AG09309 (cell line): Measurements from ENCODE around the gene RGS6.

ENCODE experiments used
- DNase-seq: peaks from one replicate; pipeline ENCODE4 v3.0.0-alpha.2; 2010; ENCODE audit warnings: low read depth
- H3K4me3 ChIP-seq: 2 replicates; pipeline ENCODE4 v1.5.1; 2011; ENCODE audit warnings: mild to moderate bottlenecking, low read depth, low read length, moderate library complexity; ENCODE audit not compliant: control insufficient read depth
- CTCF ChIP-seq: IDR thresholded peaks from 2 replicates; pipeline ENCODE4 v1.5.1; 2011; ENCODE audit warnings: mild to moderate bottlenecking, low read depth, low read length, inconsistent platforms; ENCODE audit not compliant: insufficient read depth, control insufficient read depth; ENCODE audit errors: missing control alignments

Gene RGS6

GRCh38 chr14:72336311-72336980 lies 404.2 kb downstream of the RGS6 start:
- no peak for DNase-seq
- no peak overlapping the region for H3K4me3 ChIP-seq
- no peak for TF ChIP-seq CTCF

- no peak for TF ChIP-seq CTCF
- H3K4me3 ChIP-seq, result no peak overlapping the region
- DNase-seq, result no peak
Observed at GRCh38 chr14:72341237-72341636, 409.0 kb downstream of the RGS6 start.

GRCh38 chr14:72341686-72342085 lies 409.5 kb downstream of the RGS6 start:
- DNase-seq, result no peak
- no peak for TF ChIP-seq CTCF
- H3K4me3 ChIP-seq, result no peak overlapping the region

GRCh38 chr14:72347118-72347517 lies 414.9 kb downstream of the RGS6 start:
- H3K4me3 ChIP-seq, result no peak overlapping the region
- DNase-seq, result no peak
- no peak for TF ChIP-seq CTCF

- H3K4me3 ChIP-seq, result no peak overlapping the region
- DNase-seq, result no peak
- TF ChIP-seq CTCF, result no peak
Observed at GRCh38 chr14:72350215-72350614, 418.0 kb downstream of the RGS6 start.

GRCh38 chr14:72352012-72352411 lies 419.8 kb downstream of the RGS6 start:
- TF ChIP-seq CTCF, result no peak
- no peak overlapping the region for H3K4me3 ChIP-seq
- no peak for DNase-seq
